Right lobe of liver (tissue), 4 donors: ENCODE data around the gene DHRS4L2.
"Not testable (repeated sequence)": the region's sequence is repeated elsewhere in the genome, so short reads cannot be mapped to it uniquely, and the experiment has no call there.

Experiments used
- CTCF ChIP-seq, 4 donors: fragments of 200-600 bp in 3 of 4; fragments of 450-650 bp in 1 of 4; IDR thresholded peaks; one replicate each; pipeline versions ENCODE4 v1.5.1 to v1.8.0; 2016 to 2022; ENCODE audit warnings: antibody characterized with exemption in 4 of 4, mild to moderate bottlenecking in 2 of 4
- POLR2A ChIP-seq: fragments of 450-650 bp; IDR thresholded peaks from one replicate; pipeline ENCODE4 v1.6.1; 2017; ENCODE audit warnings: antibody characterized with exemption, mild to moderate bottlenecking
- donor health status: DM: no; HTN: no; CAD: no.
- donor health status: DM: no; HTN: no; CAD: no.
- donor health status: DM: no; HTN: yes; CAD: no.

- not testable (repeated sequence) for TF ChIP-seq CTCF (IDR thresholded peaks at IDR 0.05); POLR2A
Observed at GRCh38 chr14:24018978-24019377, 30.2 kb downstream of the DHRS4L2 start.
